Fibroblast of lung (primary cell): ENCODE results near the gene ZNF135. TPM values are rescaled to one million over a fixed set of nuclear protein-coding genes. Genes with fewer than 3 reads are reported as not detected.

ENCODE experiments used
- DNase-seq, 2 donors: peaks; one replicate each; pipeline versions ENCODE4 v3.0.0 to v3.0.0-alpha.2; 2010; ENCODE audit warnings: low read depth in 2 of 2
- H2AFZ ChIP-seq: 2 replicates; pipeline ENCODE4 v1.5.1; 2012; ENCODE audit warnings: low read length, control low read depth, inconsistent platforms
- H3K27ac ChIP-seq: 2 replicates; pipeline ENCODE4 v1.5.1; 2011; ENCODE audit warnings: low read length, control low read depth; ENCODE audit not compliant: insufficient read depth
- H3K27me3 ChIP-seq: 2 replicates; pipeline ENCODE4 v1.5.1; 2011; ENCODE audit warnings: mild to moderate bottlenecking, low read length; ENCODE audit not compliant: control insufficient read depth, insufficient read depth
- H3K36me3 ChIP-seq: 2 replicates; pipeline ENCODE4 v1.5.1; 2011; ENCODE audit warnings: low read length; ENCODE audit not compliant: control insufficient read depth, insufficient read depth
- H3K4me1 ChIP-seq: 2 replicates; pipeline ENCODE4 v1.5.1; 2011; ENCODE audit warnings: low read length; ENCODE audit not compliant: control insufficient read depth, insufficient read depth; ENCODE audit errors: extremely low read depth
- H3K4me2 ChIP-seq: 2 replicates; pipeline ENCODE4 v1.5.1; 2011; ENCODE audit warnings: low read length, control low read depth; ENCODE audit not compliant: insufficient read depth; ENCODE audit errors: extremely low read depth
- H3K4me3 ChIP-seq, 4 experiments: fragments of 200-600 bp in 1 of 4; sonication (generic) in 1 of 4; replicated peaks in 1 of 4; 2 replicates each; pipeline ENCODE4 v1.5.1; 2011 to 2016; ENCODE audit warnings: low read length in 4 of 4, low read depth in 3 of 4, mild to moderate bottlenecking in 3 of 4, control low read depth in 2 of 4, inconsistent platforms in 1 of 4, mixed read lengths in 1 of 4; ENCODE audit not compliant: insufficient read depth in 1 of 4; ENCODE audit errors: control extremely low read depth in 1 of 4
- H3K79me2 ChIP-seq: 2 replicates; pipeline ENCODE4 v1.5.1; 2012; ENCODE audit warnings: mild to moderate bottlenecking, low read length, inconsistent platforms; ENCODE audit not compliant: control insufficient read depth, insufficient read depth
- H3K9ac ChIP-seq: 2 replicates; pipeline ENCODE4 v1.5.1; 2011; ENCODE audit warnings: mild to moderate bottlenecking, low read length, control low read depth; ENCODE audit not compliant: insufficient read depth
- H3K9me3 ChIP-seq: 2 replicates; pipeline ENCODE4 v1.5.1; 2012; ENCODE audit warnings: low read depth, low read length; ENCODE audit not compliant: control insufficient read depth, insufficient read depth
- H4K20me1 ChIP-seq: 2 replicates; pipeline ENCODE4 v1.5.1; 2011; ENCODE audit warnings: low read length; ENCODE audit not compliant: control insufficient read depth, insufficient read depth; ENCODE audit errors: extremely low read depth
- CTCF ChIP-seq, 2 donors: IDR thresholded peaks in 1 of 2; conservative IDR thresholded peaks in 1 of 2; 1 replicate in 1 of 2; 2 replicates in 1 of 2; pipeline ENCODE4 v1.5.1; 2011 to 2012; ENCODE audit warnings: low read length in 2 of 2, control low read depth in 1 of 2, inconsistent platforms in 1 of 2, low read depth in 1 of 2, mild to moderate bottlenecking in 1 of 2
- EZH2 ChIP-seq: IDR thresholded peaks from 2 replicates; pipeline ENCODE4 v1.5.1; 2012; ENCODE audit warnings: low read length, control low read depth, mild to moderate bottlenecking; ENCODE audit errors: missing control alignments
- polyA plus RNA-seq, 2 donors: library from polyadenylated mRNA; depleted of rRNA in 1 of 2; stranded (reverse) in 1 of 2; unstranded in 1 of 2; fragments of >200 nt; gene quantifications; 2 replicates each; pipeline ENCODE4 v1.2.1, GENCODE V29; 2011 to 2012; ENCODE audit warnings: missing spikeins in 1 of 2
- total RNA-seq: library from RNA; depleted of rRNA; stranded (reverse); fragments of >200 nt; gene quantifications from 2 replicates; pipeline ENCODE4 v1.2.1, GENCODE V29; 2014

Gene ZNF135
- total and polyA plus RNA-seq, 2 donors (not counting 1 experiment from before 2014, with no cell fraction given), result 5.6 to 11.2 TPM

GRCh38 chr19:58052256-58052655, 6.8 kb upstream of the ZNF135 start:
- DNase-seq, result no peak
- H3K9ac ChIP-seq, result no peak overlapping the region
- no peaks in the 10 kb centered on the region for H3K27me3 ChIP-seq
- H3K4me2 ChIP-seq, result no peak overlapping the region
- H3K27ac ChIP-seq, result no peak overlapping the region
- H3K4me3 ChIP-seq, result no peak overlapping the region
- no peaks in the 10 kb centered on the region for H3K9me3 ChIP-seq
- H2AFZ ChIP-seq, result no peak overlapping the region
- H3K79me2 ChIP-seq, result no peaks in the 10 kb centered on the region
- H4K20me1 ChIP-seq, result no peaks in the 10 kb centered on the region
- H3K4me1 ChIP-seq, result no peaks in the 10 kb centered on the region
- H3K36me3 ChIP-seq, result no peaks in the 10 kb centered on the region
- TF ChIP-seq EZH2, result no peak
- no peak for TF ChIP-seq CTCF (conservative IDR thresholded peaks at IDR 0.05 in 1 of 2, IDR thresholded peaks at IDR 0.05 in 1 of 2; ENCODE audit: low read depth in 1 of 2, low read length in 2 of 2)

- Histone ChIP-seq H3K9ac (no peak overlapping the region), H3K4me1 (no peaks in the 10 kb centered on the region), H3K4me2 (no peak overlapping the region), H3K9me3 (no peaks in the 10 kb centered on the region), H4K20me1 (no peaks in the 10 kb centered on the region), H3K4me3 (no peak overlapping the region), H3K27me3 (no peaks in the 10 kb centered on the region), H3K36me3 (no peaks in the 10 kb centered on the region), H3K79me2 (no peaks in the 10 kb centered on the region), H3K27ac (no peak overlapping the region), H2AFZ (no peak overlapping the region)
- TF ChIP-seq CTCF (conservative IDR thresholded peaks at IDR 0.05 in 1 of 2, IDR thresholded peaks at IDR 0.05 in 1 of 2; ENCODE audit: low read depth in 1 of 2, low read length in 2 of 2) (no peak), EZH2 (no peak)
- DNase-seq, result no peak
Measured at GRCh38 chr19:58053480-58054156, 5.5 kb upstream of the ZNF135 start.

GRCh38 chr19:58054901-58055874, 3.9 kb upstream of the ZNF135 start:
- Histone ChIP-seq H2AFZ (peak overlapping the region; percentile 45), H3K27ac (peak overlapping the region; percentile 8), H3K79me2 (no peaks in the 10 kb centered on the region), H4K20me1 (no peaks in the 10 kb centered on the region), H3K4me3 (peak overlapping the region; percentile 13 to 54 (median 36)), H3K9me3 (no peaks in the 10 kb centered on the region), H3K9ac (peak overlapping the region; percentile 16), H3K4me2 (peak overlapping the region; percentile 32), H3K27me3 (no peaks in the 10 kb centered on the region), H3K36me3 (no peaks in the 10 kb centered on the region), H3K4me1 (peaks cover 2% of the 10 kb centered on the region)
- peak; percentile 44 to 54 for DNase-seq
- peak in 1 of 2 donors; percentile 28 for TF ChIP-seq CTCF (conservative IDR thresholded peaks at IDR 0.05 in 1 of 2, IDR thresholded peaks at IDR 0.05 in 1 of 2; ENCODE audit: low read depth in 1 of 2, low read length in 2 of 2)
- no peak for TF ChIP-seq EZH2
